Activated T-cell treated with anti-CD3 and anti-CD28 coated beads for 4 hours (primary cell): ENCODE data around the gene PLXDC1.
"Not testable (repeated sequence)": the region's sequence is repeated elsewhere in the genome, so short reads cannot be mapped to it uniquely, and the experiment has no call there.

Source experiments
- DNase-seq: peaks from one replicate; pipeline ENCODE4 v3.0.0-alpha.2; 2020

The PLXDC1 gene

DNA sequence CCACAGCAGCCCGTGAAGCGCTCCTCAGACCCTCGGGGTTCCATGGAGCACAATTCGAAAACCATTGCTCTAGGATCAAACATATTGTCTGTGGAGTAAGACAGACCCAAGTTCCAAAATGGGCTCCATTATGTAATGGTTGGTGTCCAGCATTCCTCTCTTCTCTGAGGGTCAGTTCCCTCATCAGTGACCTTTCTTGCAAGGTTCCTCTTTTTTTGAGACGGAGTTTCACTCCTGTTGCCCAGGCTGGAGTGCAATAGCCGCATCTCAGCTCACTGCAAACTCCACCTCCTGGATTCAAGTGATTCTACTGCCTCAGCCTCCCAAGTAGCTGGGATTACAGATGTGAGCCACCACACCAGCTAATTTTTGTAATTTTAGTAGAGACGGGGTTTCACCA is 28.4 kb downstream of the PLXDC1 start:
- no peak for DNase-seq

- not testable (repeated sequence) for DNase-seq
Measured at GRCh38 chr17:39121919-39122318, 29.5 kb downstream of the PLXDC1 start.

DNA sequence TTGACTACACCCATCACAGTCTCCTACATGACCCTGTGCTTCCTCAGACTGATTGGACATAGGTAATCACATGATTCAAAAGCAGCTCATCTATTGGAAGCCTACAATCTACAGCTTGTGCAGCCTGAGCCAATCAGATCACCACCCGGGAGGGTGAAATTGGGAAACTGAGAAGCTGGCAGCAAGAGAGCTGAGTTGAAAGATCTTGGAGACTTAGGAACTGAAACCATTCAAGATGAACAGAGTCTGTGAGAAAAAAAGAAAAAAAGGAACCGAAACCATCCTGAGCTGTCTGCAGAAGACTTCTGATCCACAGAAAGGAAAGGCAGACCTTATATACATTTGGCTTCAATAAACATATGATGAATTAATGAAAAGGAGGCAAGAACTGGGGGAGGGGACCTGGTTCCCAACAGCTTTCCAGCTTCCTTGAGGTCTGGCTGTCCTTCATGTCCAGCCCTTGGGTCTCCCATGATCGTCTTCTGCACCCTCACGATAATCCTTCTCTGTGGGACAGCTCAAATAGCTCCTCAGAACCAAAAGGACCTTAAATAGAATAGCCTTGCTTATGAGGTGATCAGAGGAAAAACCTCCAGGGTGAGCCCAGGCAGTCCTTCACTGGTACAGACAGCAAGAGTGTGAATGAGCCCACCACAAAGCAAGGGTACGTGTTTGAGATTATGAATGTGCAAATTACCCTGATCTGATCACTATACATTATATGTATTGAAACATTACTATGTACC is 32.6 kb downstream of the PLXDC1 start:
- no peak for DNase-seq

DNA sequence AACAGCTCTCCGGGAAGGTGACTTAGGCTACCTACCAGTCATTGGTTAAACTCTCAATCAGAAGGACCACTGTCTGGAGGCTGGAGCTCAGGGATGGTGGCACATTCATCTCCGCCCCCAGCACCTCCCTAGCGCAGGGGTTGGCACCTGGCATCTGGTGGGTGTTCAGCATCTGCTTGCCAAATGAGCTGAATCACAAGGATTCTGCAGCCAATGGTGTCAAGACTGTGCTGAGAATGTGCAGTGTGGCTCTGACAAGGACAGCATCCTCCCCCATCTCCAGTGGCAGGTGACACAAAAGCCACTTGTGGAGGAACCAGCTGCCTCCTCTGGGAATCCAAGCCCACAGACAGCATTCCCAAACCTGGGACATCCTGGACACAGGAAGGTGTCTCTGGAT is 35.2 kb downstream of the PLXDC1 start:
- DNase-seq, result no peak

- no peak for DNase-seq
Measured at GRCh38 chr17:39115135-39115534, 36.3 kb downstream of the PLXDC1 start.

- no peak for DNase-seq
Measured at GRCh38 chr17:39114723-39115122, 36.7 kb downstream of the PLXDC1 start.

GRCh38 chr17:39113871-39114270 is 37.6 kb downstream of the PLXDC1 start:
- DNase-seq, result no peak

- DNase-seq, result no peak
Measured at GRCh38 chr17:39110435-39111136, 40.9 kb downstream of the PLXDC1 start.

DNA sequence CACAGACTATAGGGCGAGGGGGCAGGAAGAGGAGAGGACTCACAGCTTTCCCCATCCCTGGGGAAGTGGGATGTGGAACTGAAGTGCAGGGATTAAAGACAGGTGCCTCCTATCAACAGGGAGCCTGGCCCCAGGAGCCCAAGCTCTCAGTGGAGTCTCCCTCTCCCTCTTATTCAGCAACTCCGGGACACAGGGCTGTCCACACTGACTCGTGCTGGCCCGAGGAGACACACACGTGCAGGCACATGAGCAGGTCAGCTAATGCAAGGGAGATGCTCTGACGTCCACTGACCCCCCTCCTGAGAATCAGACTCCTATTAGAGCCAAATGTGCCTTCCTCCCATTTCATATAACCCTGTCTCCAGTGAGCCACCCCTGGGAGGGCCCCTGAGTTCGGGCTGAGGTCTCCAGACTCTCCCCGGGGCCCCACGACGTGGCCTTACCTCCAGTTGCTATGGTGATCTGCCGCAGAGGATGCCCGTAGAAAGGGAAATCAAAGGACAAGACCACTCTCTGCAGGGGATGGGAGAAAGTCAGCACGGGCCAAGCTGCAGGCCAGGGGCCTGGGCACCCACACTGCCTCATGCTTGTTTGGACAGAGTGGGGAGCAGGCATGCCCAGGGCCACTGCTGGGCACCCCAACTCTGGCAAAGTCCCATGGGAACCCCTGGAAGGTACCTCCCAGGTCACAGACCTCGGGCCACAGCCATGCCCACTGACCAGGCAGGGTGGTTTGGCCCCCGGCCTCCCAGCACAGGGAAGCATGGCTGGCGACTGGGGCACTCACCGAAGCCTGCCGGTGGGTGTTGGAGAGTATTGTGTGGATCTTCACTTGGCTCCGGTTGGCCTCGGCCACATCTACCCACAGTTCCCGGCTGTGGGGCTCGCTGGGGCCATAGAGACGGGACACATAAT is 42.7 kb downstream of the PLXDC1 start:
- DNase-seq, result no peak

- no peak for DNase-seq
Measured at GRCh38 chr17:39107973-39108372, 43.5 kb downstream of the PLXDC1 start.

- DNase-seq, result no peak
Measured at GRCh38 chr17:39107155-39107554, 44.3 kb downstream of the PLXDC1 start.

DNA sequence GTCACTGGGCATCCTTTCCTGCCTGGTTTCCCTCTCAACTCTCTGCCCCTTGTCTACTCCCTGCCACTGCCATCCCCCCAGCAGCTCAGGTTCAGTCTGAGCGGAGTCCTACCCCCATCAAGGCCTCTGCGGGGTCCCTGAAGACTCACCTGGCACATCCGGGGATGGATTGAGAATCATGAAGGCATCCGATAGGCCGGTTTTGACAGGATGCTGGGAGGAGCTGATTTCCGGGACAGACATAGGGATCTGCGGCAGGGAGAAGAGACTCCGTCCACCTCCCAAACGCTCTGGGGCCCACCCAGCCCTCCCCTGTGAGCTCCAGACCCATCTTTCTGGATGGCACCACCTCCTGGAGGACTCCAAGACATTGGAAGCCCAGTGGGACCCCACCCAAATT is 45.7 kb downstream of the PLXDC1 start:
- no peak for DNase-seq

DNA sequence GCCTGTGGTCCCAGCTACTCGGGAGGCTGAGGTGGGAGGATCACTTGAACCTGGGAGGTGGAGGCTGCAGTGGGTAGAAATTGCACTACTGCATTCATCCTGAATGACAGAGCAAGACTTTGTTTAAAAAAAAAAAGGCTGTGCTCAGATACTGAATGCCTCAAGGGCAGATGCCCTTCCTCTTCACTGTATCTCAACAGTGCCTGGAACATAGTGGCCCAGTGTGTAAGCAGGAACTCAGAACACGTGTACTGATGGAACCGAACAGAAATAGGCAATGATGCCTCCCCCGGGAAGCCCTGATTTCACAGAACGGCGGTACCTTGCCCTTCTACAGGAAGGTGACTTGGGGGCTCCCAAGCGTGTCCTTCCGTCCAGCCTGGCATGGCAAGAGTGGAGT is 46.8 kb downstream of the PLXDC1 start:
- DNase-seq, result no peak

DNA sequence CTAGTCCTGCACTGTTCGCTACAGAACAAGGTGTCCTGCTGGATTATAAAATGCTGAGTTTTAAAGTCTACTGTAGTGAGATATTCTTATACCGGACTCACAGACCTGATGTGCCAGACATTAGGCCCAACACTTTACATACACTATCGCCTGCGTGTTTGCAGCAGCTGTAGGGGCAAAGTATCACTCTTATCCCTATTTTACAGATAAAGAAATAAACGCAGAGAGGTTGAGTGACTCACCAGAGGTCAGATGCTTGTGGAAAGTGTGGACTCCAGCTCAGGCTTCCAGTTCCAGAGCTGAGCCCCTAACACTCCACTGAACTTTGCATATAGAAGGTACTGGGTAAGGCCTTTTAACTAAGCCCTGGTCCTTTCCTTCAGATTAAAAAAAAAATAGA is 47.4 kb downstream of the PLXDC1 start:
- DNase-seq, result no peak

- DNase-seq, result no peak
Measured at GRCh38 chr17:39101091-39101490, 50.3 kb downstream of the PLXDC1 start.

- no peak for DNase-seq
Measured at GRCh38 chr17:39100530-39100929, 50.9 kb downstream of the PLXDC1 start.

GRCh38 chr17:39099663-39100286 is 51.7 kb downstream of the PLXDC1 start:
- no peak for DNase-seq

DNA sequence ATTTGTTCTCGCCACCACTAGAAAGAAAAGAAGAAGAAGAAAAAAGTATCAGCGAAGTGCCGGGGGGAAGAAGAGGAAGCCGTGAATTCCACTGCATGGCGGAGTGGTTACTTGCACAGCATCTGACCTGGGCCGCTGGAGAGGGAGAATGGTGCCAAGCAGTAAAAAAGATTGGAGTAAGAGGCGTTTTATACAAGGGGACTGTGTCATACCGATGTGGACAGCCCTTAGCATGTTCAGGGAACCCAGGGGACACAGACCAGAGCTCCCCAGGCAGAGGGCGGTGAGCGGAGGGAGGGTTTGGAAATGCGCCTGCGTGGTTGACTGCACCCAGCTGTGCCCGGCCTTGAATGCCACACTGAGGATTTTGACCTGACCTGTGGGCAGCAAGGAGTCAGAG is 52.8 kb downstream of the PLXDC1 start:
- DNase-seq, result no peak

GRCh38 chr17:39097537-39097936 is 53.9 kb downstream of the PLXDC1 start:
- DNase-seq, result no peak

- no peak for DNase-seq
Measured at GRCh38 chr17:39097150-39097519, 54.3 kb downstream of the PLXDC1 start.

GRCh38 chr17:39096508-39097149 is 54.8 kb downstream of the PLXDC1 start:
- DNase-seq, result no peak

GRCh38 chr17:39095309-39095686 is 56.1 kb downstream of the PLXDC1 start:
- no peak for DNase-seq
